ENCODE data around the gene OR8B4.
"Not testable (repeated sequence)": the region's sequence is repeated elsewhere in the genome, so short reads cannot be mapped to it uniquely, and the experiment has no call there.

OR8B4 gene

DNA sequence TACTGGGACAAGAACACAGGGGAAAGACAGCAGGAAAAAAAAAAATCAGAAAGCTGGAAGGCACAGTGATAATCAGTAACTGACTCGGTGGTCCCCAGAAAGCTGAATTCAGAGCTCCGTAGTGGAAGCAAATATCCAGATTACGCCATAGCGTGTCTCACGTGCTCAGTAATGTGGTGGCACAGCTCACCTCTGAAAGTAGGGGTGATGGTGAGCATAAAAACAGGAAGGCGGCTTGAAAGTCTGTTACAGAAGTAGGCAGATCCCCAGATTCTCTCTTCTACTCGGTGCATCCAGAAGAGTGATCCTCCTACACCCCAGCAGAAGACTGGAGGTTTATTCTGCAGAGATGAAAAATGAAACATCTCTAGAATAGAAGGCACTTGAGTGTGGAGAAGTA is 14.8 kb downstream of the OR8B4 start:
- no peak for DNase-seq

DNA sequence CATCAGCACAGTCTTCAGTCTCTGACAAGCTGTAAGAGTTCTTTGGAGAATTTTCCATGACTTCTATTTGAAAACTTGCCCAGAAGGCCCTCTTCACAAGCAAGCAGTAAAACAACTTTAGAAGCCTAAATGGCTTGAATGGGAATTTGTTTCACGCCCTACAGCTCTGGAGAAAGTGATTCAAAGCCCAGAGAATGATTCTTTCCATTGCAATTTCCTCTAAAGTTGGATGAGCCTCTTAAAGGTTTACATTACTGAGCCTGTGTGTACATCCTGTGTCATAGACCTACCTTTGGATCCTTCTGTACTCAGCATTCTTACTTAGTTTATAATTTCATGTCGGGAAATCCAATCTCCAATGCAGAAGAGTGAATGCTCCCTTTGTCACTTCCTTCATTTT is 19.1 kb downstream of the OR8B4 start:
- no peak for DNase-seq

DNA sequence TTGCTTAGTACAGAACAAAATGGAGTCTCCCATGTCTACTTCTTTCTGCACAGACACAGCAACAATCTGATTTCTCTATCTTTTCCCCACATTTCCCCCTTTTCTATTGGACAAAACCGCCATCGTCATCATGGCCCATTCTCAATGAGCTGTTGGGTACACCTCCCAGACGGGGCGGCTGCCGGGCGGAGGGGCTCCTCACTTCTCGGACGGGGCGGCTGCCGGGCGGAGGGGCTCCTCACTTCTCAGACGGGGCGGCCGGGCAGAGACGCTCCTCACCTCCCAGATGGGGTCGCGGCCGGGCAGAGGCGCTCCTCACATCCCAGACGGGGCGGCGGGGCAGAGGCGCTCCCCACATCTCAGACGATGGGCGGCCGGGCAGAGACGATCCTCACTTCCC is 21.5 kb downstream of the OR8B4 start:
- not testable (repeated sequence) for DNase-seq

DNA sequence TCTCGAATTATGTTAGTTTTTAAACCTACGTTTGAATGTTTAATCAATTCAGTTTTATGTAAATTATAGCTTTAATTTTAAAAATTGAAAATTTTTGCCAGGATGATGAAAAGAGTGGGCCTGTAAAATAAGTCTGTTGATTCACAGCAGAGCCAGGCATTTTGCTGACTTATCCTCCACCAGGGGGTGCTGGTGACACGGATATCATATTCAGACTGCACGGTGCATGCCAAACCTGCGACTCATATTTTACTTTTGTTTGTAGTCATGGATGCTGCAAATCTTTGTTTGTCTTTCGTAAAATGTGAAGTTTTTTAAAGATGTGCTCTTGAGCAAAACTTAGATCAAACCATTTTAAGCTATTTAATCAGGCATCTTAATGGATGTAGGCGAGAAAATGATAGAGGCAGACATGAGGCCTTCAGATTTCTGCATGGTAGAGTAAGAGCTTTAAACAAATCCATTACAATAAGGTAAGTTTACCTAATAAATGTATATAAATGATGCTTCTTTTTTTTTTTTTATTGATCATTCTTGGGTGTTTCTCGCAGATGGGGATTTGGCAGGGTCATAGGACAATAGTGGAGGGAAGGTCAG is 22.2 kb downstream of the OR8B4 start:
- DNase-seq = peak in 35 of 58 donors; percentile 1 to 67 (median 20)

DNA sequence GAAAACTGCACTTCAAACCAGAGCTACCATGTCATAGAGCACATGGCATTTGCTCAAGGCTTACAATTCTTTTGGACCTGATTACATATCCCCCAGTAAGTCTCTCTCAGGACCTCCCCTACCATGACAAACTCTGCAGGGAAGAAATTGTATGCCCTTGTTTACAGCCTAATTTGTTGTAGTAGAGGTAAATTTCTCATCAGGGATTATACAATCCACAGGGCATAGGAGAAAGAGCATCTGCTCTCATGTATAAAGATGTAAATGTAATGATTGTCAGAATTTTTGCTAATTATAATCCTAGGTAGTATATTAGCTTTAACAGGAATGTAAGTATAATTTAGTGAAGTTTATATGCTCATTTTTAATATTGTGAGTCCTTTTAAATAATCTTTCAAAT is 25.7 kb downstream of the OR8B4 start, which contains the start of gene OR8B3:
Gene OR8B3, minus strand, starts transcription at position 101 of the 400 bp plus-strand sequence. CDS start 1,673 bp downstream, outside the sequence.
- no peak for DNase-seq

DNA sequence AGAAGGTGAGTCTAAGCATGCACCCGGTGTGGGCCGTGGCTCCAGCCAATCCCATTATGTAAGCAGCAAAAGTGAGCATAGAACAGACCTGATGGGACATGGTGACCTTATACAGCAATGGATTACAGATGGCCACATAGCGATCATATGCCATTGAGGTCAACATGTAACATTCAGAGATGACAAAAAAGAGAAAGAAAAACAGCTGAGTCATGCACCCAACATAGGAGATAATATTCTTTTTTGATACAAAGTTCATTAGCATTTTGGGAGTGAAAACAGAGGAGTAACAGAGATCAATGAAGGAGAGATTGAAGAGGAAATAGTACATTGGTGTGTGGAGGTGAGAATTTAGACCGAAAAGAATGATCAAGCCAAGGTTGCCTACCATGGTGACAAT is 27.8 kb downstream of the OR8B4 start:
- DNase-seq = not testable (repeated sequence)

DNA sequence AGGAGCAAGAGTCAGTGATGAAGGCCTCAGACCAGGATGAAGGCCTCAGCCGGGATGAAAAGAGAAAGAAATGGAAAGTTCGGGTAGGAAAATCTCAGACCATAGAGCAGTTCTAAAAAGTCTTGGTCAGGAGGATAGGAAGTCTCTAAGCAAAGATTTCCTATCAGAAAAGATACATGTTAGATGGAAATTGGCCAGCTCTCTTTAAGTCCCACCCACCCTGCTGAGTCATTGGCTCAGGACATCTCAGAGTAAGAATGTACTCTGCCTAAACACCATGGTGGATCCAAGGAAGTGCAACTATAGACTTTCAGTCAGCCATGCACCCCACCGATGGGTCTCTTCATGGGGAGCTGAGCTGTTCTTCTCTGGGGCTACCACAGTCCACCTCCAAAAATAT is 30.3 kb downstream of the OR8B4 start:
- no peak for DNase-seq

DNA sequence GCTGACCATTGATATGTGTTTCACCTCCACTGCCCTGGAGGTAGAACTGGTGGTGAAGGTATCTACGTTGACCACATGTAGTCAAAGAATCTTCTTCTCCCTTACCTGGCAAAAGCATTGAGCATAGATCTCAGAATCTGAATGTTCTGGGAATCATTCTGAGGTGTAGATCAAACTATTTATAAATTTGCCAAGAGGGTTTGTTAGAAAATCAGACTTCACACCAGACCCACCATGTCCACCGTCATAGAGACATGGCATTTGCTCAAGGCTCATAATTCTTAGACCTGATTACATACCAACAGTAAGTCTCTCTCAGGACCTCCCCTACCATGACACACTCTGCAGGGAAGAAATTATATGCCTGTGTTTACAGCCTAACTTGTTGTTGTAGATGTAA is 40.3 kb downstream of the OR8B4 start, which contains the start of gene OR8B2:
Gene OR8B2, minus strand, starts transcription at position 101 of the 400 bp plus-strand sequence. CDS start 1,156 bp downstream, outside the sequence.
- DNase-seq = no peak

DNA sequence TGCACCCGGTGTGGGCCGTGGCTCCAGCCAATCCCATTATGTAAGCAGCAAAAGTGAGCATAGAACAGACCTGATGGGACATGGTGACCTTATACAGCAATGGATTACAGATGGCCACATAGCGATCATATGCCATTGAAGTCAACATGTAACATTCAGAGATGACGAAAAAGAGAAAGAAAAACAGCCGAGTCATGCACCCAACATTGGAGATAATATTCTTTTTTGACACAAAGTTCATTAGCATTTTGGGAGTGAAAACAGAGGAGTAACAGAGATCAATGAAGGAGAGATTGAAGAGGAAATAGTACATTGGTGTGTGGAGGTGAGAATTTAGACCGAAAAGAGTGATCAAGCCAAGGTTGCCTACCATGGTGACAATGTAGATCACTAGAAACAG is 41.8 kb downstream of the OR8B4 start:
- not testable (repeated sequence) for DNase-seq

DNA sequence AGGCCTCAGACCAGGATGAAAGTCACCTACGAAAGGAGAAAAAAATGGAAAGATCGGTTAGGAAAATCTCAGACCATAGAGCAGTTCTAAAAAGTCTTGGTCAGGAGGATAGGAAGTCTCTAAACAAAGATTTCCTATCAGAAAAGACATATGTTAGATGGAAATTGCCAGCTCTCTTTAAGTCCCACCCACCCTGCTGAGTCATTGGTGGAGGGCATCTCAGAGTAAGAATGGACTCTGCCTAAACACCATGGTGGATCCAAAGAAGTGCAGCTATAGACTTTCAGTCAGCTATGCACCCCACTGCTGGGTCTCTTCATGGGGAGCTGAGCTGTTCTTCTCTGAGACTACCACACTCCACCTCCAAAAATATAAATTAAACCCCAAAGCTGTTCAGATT is 44.1 kb downstream of the OR8B4 start:
- no peak for DNase-seq

DNA sequence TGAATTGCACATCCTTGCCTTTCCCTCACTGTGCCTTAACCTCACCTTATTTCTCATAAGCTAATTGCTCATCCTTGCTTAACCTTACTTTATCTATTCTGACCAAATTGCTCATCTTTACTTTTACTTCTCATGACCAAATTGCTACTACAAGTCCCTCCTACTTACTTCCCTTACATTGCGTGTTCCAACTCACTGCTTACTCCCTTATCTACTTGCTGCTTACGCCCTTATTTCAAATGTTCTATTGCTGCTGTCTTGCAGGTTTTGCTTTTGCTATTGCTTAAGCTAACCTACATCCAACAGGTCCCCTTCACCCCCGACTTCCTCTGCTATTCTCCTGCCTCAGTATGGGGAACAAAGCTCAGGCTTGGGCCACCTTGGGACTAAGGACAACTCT is 48.4 kb downstream of the OR8B4 start:
- DNase-seq = no peak

All from anterior cingulate cortex (tissue), 58 donors.